ENCODE measurements around the gene ATP5F1E.

GRCh38 chr20:59074456-59074855, 42.3 kb upstream of the ATP5F1E start:
- TF ChIP-seq CTCF (IDR thresholded peaks at IDR 0.05): no peak
- TF ChIP-seq POLR2A (IDR thresholded peaks at IDR 0.05): no peak

Measured in transverse colon (tissue), 3 donors.